AG09309 (cell line): ENCODE measurements around the gene EFHC2.
"Not testable (repeated sequence)": the region's sequence is repeated elsewhere in the genome, so short reads cannot be mapped to it uniquely, and the experiment has no call there.

Experiments used
- DNase-seq: peaks from one replicate; pipeline ENCODE4 v3.0.0-alpha.2; 2010; ENCODE audit warnings: low read depth
- H3K4me3 ChIP-seq: 2 replicates; pipeline ENCODE4 v1.5.1; 2011; ENCODE audit warnings: mild to moderate bottlenecking, low read depth, low read length, moderate library complexity; ENCODE audit not compliant: control insufficient read depth
- CTCF ChIP-seq: IDR thresholded peaks from 2 replicates; pipeline ENCODE4 v1.5.1; 2011; ENCODE audit warnings: mild to moderate bottlenecking, low read depth, low read length, inconsistent platforms; ENCODE audit not compliant: insufficient read depth, control insufficient read depth; ENCODE audit errors: missing control alignments

The EFHC2 gene

DNA sequence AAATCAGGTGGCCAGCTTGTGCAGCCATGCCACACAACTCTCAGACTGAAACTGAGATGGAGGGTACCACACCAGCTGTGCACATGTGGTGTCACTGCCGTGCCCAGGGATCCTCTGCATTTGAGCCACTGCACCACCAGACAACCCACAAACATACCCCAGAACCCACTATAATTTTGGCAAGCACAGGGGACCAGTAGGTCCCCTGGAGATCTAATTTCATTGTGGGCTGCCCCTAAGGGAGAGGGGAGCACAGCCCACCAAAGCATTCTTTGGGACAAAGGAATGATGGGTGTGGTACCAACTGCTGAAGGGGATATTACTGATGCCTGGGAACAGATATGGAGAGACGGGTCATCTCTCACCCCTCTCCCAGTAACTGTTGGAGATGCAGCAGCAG lies 140.9 kb downstream of the EFHC2 start:
- no peak for TF ChIP-seq CTCF
- no peak overlapping the region for H3K4me3 ChIP-seq
- DNase-seq = no peak

- DNase-seq = no peak
- no peak overlapping the region for H3K4me3 ChIP-seq
- no peak for TF ChIP-seq CTCF
These were observed 154.4 kb downstream of the EFHC2 start for GRCh38 chrX:44189116-44189515.

GRCh38 chrX:44187915-44188314 lies 155.6 kb downstream of the EFHC2 start:
- not testable (repeated sequence) for H3K4me3 ChIP-seq, DNase-seq

GRCh38 chrX:44183329-44183728 lies 160.1 kb downstream of the EFHC2 start:
- no peak overlapping the region for H3K4me3 ChIP-seq
- DNase-seq = no peak
- no peak for TF ChIP-seq CTCF

DNA sequence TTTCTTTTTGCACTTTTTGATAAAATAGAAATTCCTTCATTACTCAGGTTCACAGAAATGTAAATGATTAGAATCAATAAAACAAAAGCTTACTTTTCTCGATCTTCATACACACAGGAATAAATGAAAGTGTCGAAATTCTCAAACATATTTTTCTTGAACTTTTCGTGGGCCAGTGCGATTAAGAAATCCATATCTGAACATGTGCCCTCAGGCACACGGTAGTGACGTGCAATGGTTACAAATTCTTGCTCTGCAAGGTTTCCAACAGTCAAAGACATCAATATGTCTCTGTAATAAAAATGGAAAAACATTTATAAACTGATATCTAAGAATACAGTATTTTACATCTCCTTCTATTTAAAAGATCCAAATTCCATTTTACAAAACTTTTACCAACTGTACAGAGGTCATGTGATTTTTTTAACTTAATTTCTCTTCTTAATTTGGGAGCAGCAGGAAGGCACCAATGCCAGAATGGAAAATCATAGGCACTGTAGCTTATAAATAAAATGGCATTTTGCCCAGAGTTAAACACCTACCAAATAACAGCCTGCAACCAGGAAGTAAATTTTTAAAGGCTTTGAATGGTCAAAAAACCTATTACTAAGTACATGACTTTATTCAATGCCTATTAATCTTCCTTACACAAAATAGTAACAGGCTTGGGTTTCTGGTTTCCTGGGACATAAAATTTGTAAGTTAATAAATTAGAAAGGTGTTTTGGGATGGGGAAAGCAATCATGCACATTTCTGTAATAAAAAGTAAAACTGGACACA lies 165.0 kb downstream of the EFHC2 start:
- no peak overlapping the region for H3K4me3 ChIP-seq
- no peak for TF ChIP-seq CTCF
- DNase-seq = no peak

GRCh38 chrX:44175455-44175854 lies 168.0 kb downstream of the EFHC2 start:
- H3K4me3 ChIP-seq = no peak overlapping the region
- TF ChIP-seq CTCF = no peak
- no peak for DNase-seq

- no peak for TF ChIP-seq CTCF
- no peak for DNase-seq
- H3K4me3 ChIP-seq = no peak overlapping the region
These were observed 169.4 kb downstream of the EFHC2 start for GRCh38 chrX:44174061-44174460.
